Measurements from ENCODE around the gene CD55.

Gene CD55

DNA sequence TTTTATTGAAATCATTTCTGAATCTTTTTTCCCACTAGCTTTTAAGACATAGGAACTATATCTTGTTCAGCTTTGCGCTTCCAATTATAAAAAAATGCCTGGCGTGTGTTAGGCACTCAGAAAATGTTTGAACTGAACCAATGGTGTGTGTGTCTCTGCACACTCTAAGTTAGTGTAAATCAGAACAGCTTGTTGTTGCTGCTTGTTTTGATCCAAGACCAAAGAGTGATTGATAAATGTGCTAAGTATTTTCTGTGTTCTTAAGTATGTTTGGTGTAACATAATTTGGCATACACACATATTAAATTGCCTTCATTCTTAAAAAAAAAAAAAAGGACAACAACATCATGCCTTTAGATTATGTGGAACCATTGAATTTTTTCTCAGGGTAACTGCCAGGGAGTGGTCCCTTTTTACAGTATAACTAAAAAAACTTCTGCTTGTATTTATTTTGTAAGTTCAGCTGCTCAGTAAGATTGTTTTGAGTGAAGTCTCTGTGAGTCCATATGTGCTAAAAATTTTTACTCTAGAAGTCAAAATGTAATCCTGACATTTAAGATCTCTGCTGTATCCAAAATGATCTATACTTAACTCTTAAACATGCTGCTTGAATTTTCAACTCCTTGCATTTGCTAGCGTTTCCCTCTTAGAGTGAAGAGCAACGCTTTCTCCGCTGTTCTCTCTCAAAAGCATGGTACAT, 8.7 kb downstream of the CD55 start:
- no peak for DNase-seq (ENCODE audit: low spot score)

GRCh38 chr1:207331354-207332313, 10.2 kb downstream of the CD55 start:
- no peak for DNase-seq (ENCODE audit: low spot score)

DNA sequence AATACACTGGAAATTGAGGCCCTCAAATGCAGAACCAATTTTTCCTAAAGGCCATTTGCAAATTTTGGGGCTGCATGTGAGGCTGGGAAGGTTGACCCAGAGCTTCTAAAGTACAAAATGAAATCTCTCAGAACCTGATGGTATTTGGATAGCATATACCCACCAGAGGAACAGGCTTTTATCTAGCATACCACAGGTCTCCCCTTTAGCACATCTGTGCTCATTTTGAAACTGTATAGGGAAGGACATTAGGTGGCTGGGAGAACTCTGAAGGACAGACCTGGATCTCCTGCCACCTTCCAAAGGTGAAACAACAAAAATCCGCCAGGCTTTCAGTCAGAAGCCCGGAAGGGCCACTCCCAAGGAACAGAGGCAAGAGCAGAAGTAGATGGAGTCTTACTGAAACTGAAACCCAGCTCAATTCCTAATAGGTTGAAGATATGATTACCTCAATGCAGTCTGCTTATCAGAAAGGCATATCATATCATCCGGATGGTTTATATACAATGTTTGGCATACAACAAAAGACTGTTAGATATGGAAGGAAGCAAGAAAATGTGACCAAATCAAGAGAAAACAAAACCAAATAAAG, 11.6 kb downstream of the CD55 start:
- DNase-seq (ENCODE audit: low spot score): no peak

DNA sequence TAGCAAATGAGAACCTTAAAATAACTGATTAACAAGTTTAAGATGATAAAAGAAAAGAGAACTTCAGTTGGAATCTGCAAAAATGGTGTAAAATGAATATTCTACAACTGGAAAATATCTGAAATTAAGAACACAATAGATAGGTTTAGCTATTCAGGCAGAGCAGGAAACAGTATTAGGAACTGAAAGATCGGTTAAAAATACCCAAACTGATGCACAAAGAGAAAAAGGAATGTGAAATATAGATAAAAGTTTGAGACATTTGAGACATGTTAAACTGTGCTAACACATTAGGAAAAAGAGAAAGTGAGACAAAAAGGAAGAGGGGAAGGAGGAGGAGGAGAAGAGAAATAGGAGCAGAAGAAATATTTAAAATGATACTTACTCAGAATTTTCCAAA, 12.1 kb downstream of the CD55 start:
- no peak for DNase-seq (ENCODE audit: low spot score)

DNA sequence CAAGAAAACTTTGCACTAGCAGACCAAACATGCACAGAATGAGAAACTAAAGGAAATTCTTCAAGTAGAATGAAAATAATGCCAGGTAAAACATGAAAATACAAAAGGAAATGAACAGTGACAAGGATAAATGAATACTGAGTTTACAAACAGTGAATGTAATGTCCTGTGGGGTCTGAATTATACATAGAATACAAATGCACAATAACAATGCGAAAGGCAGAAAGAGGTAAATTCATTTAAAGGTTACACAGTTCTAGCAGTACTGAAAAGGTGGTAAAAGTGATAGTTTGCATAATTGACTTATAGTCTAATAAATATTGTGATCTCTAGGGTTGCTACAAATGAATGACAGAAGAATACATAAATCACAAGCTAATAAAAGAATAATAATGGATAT, 12.9 kb downstream of the CD55 start:
- DNase-seq (ENCODE audit: low spot score): no peak

GRCh38 chr1:207335138-207335537, 13.7 kb downstream of the CD55 start:
- DNase-seq (ENCODE audit: low spot score): no peak

DNA sequence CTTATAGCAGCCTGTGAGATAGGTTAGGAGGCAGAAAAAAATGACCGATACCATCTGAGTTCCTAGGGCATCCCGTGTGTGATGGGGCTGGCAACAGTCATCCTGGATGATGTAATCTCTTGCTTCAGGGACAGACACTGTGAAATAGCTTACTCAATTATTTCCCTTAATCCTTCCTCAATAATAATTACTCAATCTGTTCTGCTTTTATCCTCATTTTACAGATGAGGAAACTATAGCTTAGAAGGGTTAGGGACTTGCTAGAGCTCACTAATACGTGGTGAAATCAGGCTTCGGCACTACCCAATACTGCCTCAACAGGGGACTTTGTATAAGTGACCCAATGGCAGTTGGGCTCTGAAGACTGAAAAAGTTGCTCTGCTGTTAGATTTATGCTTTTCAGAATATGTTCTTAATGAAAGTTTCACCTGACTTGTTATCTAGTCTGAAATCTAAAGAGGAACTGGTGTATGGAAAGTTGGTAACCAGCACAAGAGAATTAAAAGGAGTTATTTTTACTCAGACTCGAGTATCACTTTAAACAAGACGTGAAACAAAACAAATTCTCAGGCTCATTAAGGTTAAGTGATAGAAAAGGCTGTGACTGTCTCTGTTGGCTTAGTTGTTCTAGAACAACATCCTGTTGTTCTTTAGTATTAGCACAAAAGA, 14.4 kb downstream of the CD55 start:
- DNase-seq (ENCODE audit: low spot score): no peak

- DNase-seq (ENCODE audit: low spot score): no peak
These were observed 15.3 kb downstream of the CD55 start for GRCh38 chr1:207336559-207337467.

GRCh38 chr1:207342332-207342731, 20.9 kb downstream of the CD55 start:
- no peak for DNase-seq (ENCODE audit: low spot score)

GRCh38 chr1:207343675-207344074, 22.2 kb downstream of the CD55 start:
- DNase-seq (ENCODE audit: low spot score): no peak

DNA sequence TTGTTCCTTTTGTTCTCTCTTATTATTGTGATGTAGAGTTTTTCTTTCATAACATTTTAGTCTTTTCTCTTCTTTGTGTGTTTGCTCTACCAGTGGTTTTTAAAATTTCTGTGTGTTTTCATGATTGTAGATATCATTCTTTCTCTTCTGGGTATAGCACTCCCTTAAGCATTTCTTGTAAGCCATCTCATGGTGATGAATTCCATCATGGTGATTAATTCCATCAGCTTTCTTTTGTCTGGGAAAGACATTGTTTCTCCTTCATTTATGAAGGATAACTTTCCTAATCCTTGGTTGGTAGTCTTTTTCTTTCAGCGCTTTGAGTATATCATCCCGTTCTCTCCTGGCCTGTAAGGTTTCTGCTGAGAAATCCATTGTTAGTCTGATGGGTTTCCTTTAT, 22.7 kb downstream of the CD55 start:
- DNase-seq (ENCODE audit: low spot score): no peak

GRCh38 chr1:207345644-207346477, 24.4 kb downstream of the CD55 start:
- no peak for DNase-seq (ENCODE audit: low spot score)

- no peak for DNase-seq (ENCODE audit: low spot score)
These were observed 25.0 kb downstream of the CD55 start for GRCh38 chr1:207346513-207346912.

DNA sequence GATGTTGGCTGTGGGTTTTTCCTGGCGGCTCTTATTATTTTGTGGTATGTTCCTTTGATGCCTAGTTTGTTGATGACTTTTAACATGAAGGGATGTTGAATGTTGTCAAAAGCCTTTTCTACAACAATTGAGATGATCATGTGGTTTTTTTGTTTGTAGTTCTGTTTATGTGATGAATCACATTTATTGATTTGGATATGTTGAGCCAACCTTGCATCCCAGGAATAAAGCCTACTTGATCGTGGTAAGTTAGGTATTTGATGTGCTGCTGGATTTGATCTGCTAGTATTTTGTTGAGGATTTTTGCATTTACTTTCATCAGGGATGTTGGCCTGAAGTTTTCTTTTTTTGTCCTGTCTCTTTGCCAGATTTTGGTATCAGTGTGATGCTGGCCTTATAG, 28.5 kb downstream of the CD55 start:
- DNase-seq (ENCODE audit: low spot score): no peak

- DNase-seq (ENCODE audit: low spot score): no peak
These were observed 31.1 kb downstream of the CD55 start for GRCh38 chr1:207352554-207352953.

- DNase-seq (ENCODE audit: low spot score): no peak
These were observed 33.6 kb downstream of the CD55 start for GRCh38 chr1:207355060-207355459.

- no peak for DNase-seq (ENCODE audit: low spot score)
These were observed 34.2 kb downstream of the CD55 start for GRCh38 chr1:207355513-207356295.

DNA sequence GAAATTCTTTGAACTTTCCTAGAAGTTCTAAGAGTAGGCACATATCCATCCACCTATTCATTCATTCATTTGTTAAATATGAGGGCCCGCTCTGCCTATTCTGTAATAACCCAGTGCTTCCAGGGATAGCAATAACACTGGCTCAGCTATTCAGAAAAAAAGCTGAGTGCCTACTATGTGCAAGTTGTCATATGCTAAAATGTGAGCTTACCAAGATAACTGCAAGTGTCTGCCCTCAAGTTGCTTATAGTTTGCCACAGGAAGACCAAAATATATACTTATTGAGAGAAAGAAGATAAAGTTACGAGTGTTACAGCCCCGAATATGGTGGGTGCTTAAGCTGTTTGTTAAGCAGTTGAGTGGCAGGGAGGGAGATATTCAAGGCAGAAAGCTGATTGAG, 39.6 kb downstream of the CD55 start:
- DNase-seq (ENCODE audit: low spot score): no peak

- no peak for DNase-seq (ENCODE audit: low spot score)
These were observed 40.4 kb downstream of the CD55 start for GRCh38 chr1:207361889-207362288.

Data from HuH-7.5 (cell line).